Spleen (tissue), 7 donors: ENCODE data around the gene TGM1.

Experiments
- POLR2A ChIP-seq, 3 donors: fragments of 450-650 bp; IDR thresholded peaks; one replicate each; pipeline ENCODE4 v1.5.1; 2017; ENCODE audit warnings: antibody characterized with exemption in 3 of 3, mild to moderate bottlenecking in 1 of 3
- TF ChIP-seq, protein P1 (sequence below), 11 experiments: fragments of 200-600 bp in 7 of 11; fragments of 450-650 bp in 4 of 11; sonication (generic) in 4 of 11; IDR thresholded peaks in 8 of 11; conservative IDR thresholded peaks in 3 of 11; 1 replicate in 7 of 11; 2 replicates in 4 of 11; pipeline versions ENCODE4 v1.4.0 to v1.8.0; 2016 to 2021; ENCODE audit warnings: antibody characterized with exemption in 11 of 11, inconsistent platforms in 4 of 11, mild to moderate bottlenecking in 1 of 11
- donor health status: DM: no; HTN: no; CAD: no; lungs with moderate emphysema.
- donor health status: DM: no; HTN: no; CAD: no.
- donor health status: DM: no; HTN: no; CAD: no.

DNA sequence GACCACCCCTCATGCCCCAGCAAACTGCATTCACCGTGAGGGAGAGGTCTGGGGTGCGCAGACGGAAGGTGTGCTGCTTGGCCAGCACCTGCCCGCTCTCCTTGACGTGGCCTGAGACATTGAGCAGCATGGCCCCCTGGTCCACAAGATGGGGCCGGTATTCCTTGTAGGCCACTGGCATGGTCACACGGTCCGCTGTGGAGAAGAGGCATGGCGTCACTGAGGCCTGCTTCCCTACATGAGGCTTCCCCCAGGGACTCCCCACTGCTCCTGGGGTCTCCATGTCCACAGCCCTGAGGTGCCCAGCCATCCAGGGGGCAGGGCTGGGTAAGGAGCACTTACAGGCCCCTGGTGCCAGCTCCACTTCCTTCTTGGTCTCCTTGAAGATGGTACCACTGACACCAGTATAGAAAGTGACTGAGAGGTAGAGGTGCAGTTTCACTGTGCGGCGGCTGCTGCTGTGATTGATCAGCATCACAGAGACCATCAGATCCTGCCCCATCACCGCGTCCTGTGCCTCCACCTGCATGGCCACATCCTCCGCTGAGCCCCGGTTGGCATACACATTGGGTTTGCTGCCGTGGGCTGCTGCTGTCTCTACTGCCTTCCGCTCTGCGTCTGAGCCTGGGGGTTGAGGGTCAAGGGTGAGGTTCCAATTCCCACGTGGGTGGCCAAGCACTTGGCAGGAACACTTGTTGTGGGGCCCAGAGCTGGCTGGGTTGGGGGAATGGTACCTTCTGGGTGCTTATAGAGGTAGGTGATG, 8.2 kb downstream of the TGM1 start:
- TF ChIP-seq, protein P1, sequence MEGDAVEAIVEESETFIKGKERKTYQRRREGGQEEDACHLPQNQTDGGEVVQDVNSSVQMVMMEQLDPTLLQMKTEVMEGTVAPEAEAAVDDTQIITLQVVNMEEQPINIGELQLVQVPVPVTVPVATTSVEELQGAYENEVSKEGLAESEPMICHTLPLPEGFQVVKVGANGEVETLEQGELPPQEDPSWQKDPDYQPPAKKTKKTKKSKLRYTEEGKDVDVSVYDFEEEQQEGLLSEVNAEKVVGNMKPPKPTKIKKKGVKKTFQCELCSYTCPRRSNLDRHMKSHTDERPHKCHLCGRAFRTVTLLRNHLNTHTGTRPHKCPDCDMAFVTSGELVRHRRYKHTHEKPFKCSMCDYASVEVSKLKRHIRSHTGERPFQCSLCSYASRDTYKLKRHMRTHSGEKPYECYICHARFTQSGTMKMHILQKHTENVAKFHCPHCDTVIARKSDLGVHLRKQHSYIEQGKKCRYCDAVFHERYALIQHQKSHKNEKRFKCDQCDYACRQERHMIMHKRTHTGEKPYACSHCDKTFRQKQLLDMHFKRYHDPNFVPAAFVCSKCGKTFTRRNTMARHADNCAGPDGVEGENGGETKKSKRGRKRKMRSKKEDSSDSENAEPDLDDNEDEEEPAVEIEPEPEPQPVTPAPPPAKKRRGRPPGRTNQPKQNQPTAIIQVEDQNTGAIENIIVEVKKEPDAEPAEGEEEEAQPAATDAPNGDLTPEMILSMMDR (IDR thresholded peaks at IDR 0.05 in 8 of 11, conservative IDR thresholded peaks at IDR 0.05 in 3 of 11) = no peak
- no peak for TF ChIP-seq POLR2A (IDR thresholded peaks at IDR 0.05)
